HL-60 (cell line): ENCODE data around the gene NTN4.
"Not testable (repeated sequence)": the region's sequence is repeated elsewhere in the genome, so short reads cannot be mapped to it uniquely, and the experiment has no call there.

Experiments used
- DNase-seq, 2 experiments: peaks; one replicate each; pipeline ENCODE4 v3.0.0-alpha.2; 2010 to 2020; ENCODE audit warnings: low read depth in 1 of 2, low spot score in 1 of 2
- H3K27ac ChIP-seq: fragments of 250-450 bp; sonication (Bioruptor Pico); replicated peaks from 2 replicates; pipeline ENCODE4 v1.5.1; 2020; ENCODE audit warnings: mild to moderate bottlenecking, moderate library complexity
- H3K27me3 ChIP-seq: fragments of 250-450 bp; sonication (Bioruptor Pico); 2 replicates; pipeline ENCODE4 v1.5.1; 2021; ENCODE audit warnings: mild to moderate bottlenecking, moderate library complexity; ENCODE audit not compliant: insufficient read depth, poor library complexity, severe bottlenecking
- H3K4me3 ChIP-seq: replicated peaks from 2 replicates; pipeline ENCODE4 v1.5.1; 2011; ENCODE audit warnings: mild to moderate bottlenecking, control low read depth, low read length; ENCODE audit not compliant: insufficient read depth
- CTCF ChIP-seq: IDR thresholded peaks from one replicate; pipeline ENCODE4 v1.5.1; 2011; ENCODE audit warnings: low read length, control low read depth, inconsistent platforms; ENCODE audit not compliant: insufficient read depth
- GABPA ChIP-seq: IDR thresholded peaks from 2 replicates; pipeline ENCODE4 v1.6.1; 2012; ENCODE audit warnings: low read depth
- POLR2AphosphoS5 ChIP-seq: IDR thresholded peaks from 2 replicates; pipeline ENCODE4 v1.6.1; 2012; ENCODE audit warnings: low read depth
- REST ChIP-seq: IDR thresholded peaks from 2 replicates; pipeline ENCODE4 v1.6.1; 2012; ENCODE audit warnings: low read depth; ENCODE audit not compliant: insufficient replicate concordance
- SPI1 ChIP-seq: IDR thresholded peaks from 2 replicates; pipeline ENCODE4 v1.6.1; 2012; ENCODE audit warnings: low read depth, mild to moderate bottlenecking, borderline replicate concordance

NTN4 gene

DNA sequence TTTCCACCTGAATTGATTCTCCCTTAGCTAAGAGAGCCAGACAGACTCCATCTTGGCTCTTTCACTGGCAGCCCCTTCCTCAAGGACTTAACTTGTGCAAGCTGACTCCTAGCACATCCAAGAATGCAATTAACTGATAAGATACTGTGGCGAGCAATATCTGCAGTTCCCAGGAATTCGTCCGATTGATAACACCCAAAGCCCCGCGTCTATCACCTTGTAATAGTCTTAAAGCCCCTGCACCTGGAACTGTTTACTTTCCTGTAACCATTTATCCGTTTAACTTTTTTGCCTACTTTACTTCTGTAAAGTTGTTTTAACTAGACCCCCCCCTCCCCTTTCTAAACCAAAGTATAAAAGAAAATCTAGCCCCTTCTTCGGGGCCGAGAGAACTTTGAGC, 44.5 kb downstream of the NTN4 start:
- not testable (repeated sequence) for H3K27me3 ChIP-seq, H3K4me3 ChIP-seq, DNase-seq, H3K27ac ChIP-seq

DNA sequence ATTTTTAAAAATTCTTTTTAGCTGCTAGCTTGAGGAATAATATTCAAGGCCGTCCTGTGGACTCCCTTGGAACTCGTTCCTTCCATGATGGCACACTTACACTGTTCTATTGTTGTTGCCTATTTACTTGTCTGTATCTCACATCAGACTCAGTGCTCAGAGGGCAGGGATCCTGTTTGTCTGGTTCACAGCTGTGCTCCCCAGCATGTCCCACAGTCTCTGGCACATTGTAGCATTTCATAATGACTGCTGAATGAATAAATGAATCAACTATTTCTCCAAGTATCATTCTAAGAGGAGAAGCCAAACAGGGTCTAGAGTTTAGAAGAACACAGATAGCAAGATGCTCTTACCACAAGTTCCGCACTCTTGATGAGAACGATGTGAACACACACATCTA, 48.0 kb downstream of the NTN4 start:
- H3K4me3 ChIP-seq: no peak overlapping the region
- TF ChIP-seq GABPA: no peak
- no peak for TF ChIP-seq CTCF
- TF ChIP-seq POLR2AphosphoS5: no peak
- TF ChIP-seq SPI1: no peak
- TF ChIP-seq REST: no peak
- no peak overlapping the region for H3K27ac ChIP-seq
- DNase-seq: no peak
- peaks cover 2% of the 10 kb centered on the region for H3K27me3 ChIP-seq

GRCh38 chr12:95741635-95742034, 48.9 kb downstream of the NTN4 start:
- DNase-seq: no peak
- TF ChIP-seq POLR2AphosphoS5 (no peak), REST (no peak), SPI1 (no peak), GABPA (no peak), CTCF (no peak)
- H3K27me3 ChIP-seq: peaks cover 2% of the 10 kb centered on the region
- no peak overlapping the region for H3K27ac ChIP-seq
- H3K4me3 ChIP-seq: no peak overlapping the region

- H3K27ac ChIP-seq: no peak overlapping the region
- TF ChIP-seq REST: no peak
- TF ChIP-seq SPI1: no peak
- TF ChIP-seq CTCF: no peak
- no peak for TF ChIP-seq POLR2AphosphoS5
- DNase-seq: no peak
- H3K4me3 ChIP-seq: no peak overlapping the region
- peaks cover 2% of the 10 kb centered on the region for H3K27me3 ChIP-seq
These were observed 49.8 kb downstream of the NTN4 start for GRCh38 chr12:95740751-95741150.
